Peyer's patch (tissue), 4 donors: ENCODE data around the gene GPRC5A. TPM values are rescaled to one million over a fixed set of nuclear protein-coding genes. Genes with fewer than 3 reads are reported as not detected.

Experiments
- DNase-seq, 3 donors: peaks; one replicate each; pipeline ENCODE4 v3.0.0-alpha.2; 2017 to 2019
- H3K27ac ChIP-seq, 4 donors: fragments of 200-600 bp; sonication (generic); one replicate each; pipeline ENCODE4 v1.5.1; 2016 to 2019
- H3K27me3 ChIP-seq, 2 donors: fragments of 200-600 bp; sonication (generic); one replicate each; pipeline ENCODE4 v1.5.1; 2019
- H3K36me3 ChIP-seq, 3 donors: fragments of 200-600 bp; sonication (generic); one replicate each; pipeline ENCODE4 v1.5.1; 2016 to 2019
- H3K4me1 ChIP-seq, 4 donors: fragments of 200-600 bp; sonication (generic); one replicate each; pipeline ENCODE4 v1.5.1; 2016 to 2019
- H3K4me3 ChIP-seq, 4 donors: fragments of 200-600 bp; sonication (generic); 1 replicate in 3 of 4; 2 replicates in 1 of 4; pipeline ENCODE4 v1.5.1; 2016 to 2019; ENCODE audit warnings: mild to moderate bottlenecking in 1 of 4
- H3K9me3 ChIP-seq, 4 donors: fragments of 200-600 bp; sonication (generic); one replicate each; pipeline ENCODE4 v1.5.1; 2016 to 2019; ENCODE audit warnings: mild to moderate bottlenecking in 1 of 4
- POLR2A ChIP-seq, 2 donors: fragments of 450-650 bp; IDR thresholded peaks; one replicate each; pipeline ENCODE4 v1.5.1; 2017; ENCODE audit warnings: antibody characterized with exemption in 2 of 2, mild to moderate bottlenecking in 2 of 2, moderate library complexity in 2 of 2
- total RNA-seq, 4 donors: library from RNA; depleted of rRNA; stranded (reverse); fragments of >200 nt; gene quantifications; one replicate each; pipeline ENCODE4 v1.1.0, GENCODE V29; 2016
- TF ChIP-seq, protein P1 (sequence below), 6 experiments: fragments of 450-650 bp in 4 of 6; fragments of 200-600 bp in 2 of 6; sonication (generic) in 1 of 6; IDR thresholded peaks; one replicate each; pipeline ENCODE4 v1.5.1; 2017 to 2019; ENCODE audit warnings: antibody characterized with exemption in 6 of 6, mild to moderate bottlenecking in 3 of 6, moderate library complexity in 1 of 6

The GPRC5A gene
- total RNA-seq, 4 donors from 2014 or later: 16.5 to 106 (median 91.1) TPM

DNA sequence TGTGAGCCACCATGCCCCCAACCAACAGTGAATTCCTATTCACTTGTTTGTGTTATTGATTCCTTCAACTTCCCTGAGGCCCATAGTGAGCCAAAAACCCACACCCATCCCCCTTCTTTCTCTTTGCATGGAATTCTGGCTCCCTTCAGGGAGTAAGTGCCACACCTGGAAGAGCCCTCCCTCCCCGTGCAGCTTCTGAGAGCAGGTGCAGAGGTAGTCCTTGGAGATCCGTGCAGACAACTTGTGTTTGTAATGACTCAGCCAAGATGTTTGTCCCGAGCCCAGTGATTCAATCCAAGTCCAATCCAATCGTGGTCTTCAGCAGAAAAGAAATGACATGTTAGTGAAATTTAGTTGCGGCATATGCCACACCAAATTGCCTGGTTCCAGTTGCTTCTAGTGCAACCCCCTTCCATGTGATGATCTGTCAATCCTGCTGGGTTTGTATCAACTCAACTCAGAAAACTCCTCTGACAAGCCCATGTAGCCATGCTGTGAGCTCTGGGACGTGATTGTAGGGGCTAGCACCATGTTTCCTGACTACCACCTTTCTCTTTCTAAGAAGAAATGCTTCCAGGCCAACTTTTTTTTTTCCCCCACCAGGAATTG, 27.5 kb downstream of the GPRC5A start:
- no peak for DNase-seq
- Histone ChIP-seq H3K27me3 (no peaks in the 10 kb centered on the region), H3K4me1 (peaks cover 0 to 8% (median 0%) of the 10 kb centered on the region in 4 donors), H3K36me3 (no peaks in the 10 kb centered on the region), H3K4me3 (no peak overlapping the region), H3K27ac (no peak overlapping the region), H3K9me3 (no peaks in the 10 kb centered on the region)
- TF ChIP-seq, protein P1, sequence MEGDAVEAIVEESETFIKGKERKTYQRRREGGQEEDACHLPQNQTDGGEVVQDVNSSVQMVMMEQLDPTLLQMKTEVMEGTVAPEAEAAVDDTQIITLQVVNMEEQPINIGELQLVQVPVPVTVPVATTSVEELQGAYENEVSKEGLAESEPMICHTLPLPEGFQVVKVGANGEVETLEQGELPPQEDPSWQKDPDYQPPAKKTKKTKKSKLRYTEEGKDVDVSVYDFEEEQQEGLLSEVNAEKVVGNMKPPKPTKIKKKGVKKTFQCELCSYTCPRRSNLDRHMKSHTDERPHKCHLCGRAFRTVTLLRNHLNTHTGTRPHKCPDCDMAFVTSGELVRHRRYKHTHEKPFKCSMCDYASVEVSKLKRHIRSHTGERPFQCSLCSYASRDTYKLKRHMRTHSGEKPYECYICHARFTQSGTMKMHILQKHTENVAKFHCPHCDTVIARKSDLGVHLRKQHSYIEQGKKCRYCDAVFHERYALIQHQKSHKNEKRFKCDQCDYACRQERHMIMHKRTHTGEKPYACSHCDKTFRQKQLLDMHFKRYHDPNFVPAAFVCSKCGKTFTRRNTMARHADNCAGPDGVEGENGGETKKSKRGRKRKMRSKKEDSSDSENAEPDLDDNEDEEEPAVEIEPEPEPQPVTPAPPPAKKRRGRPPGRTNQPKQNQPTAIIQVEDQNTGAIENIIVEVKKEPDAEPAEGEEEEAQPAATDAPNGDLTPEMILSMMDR (IDR thresholded peaks at IDR 0.05): no peak
- no peak for TF ChIP-seq POLR2A (IDR thresholded peaks at IDR 0.05)

DNA sequence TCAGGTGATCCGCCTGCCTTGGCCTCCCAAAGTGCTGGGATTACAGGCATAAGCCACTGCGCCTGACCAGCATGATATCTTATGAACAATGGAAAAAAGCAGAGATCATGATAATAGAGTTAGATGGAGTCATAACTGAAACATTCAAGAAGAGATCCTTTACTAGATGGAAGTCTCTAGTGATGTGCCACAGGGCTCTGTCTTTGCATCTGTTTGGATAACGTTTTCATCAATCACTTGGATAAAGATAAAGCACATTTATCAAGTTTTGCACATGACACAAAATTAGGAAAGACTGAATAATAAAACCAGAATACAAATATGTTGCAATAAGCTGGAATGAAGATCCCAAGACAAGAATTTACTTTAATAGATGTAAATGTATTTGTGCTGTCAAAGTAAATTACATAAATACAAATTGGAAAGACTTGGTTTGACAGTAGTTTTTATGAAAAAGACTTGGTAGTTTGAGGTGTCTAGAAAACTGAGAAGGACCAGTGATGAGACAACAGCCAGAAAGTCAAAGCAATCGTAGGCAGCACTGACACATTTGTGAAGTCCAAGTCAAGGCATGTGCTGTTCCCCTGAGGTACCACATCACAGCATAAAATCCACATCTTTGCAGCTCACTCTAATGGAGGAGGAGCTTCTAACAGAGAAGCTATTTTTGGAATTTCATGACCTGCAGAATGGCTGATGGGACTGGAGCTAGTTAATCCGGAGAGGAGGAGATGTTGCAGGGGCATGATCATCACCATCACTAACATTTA, 28.5 kb downstream of the GPRC5A start:
- no peaks in the 10 kb centered on the region for H3K9me3 ChIP-seq
- TF ChIP-seq, protein P1 (IDR thresholded peaks at IDR 0.05): no peak
- TF ChIP-seq POLR2A (IDR thresholded peaks at IDR 0.05): no peak
- H3K4me1 ChIP-seq: peaks cover 0 to 8% (median 0%) of the 10 kb centered on the region in 4 donors
- no peak for DNase-seq
- H3K36me3 ChIP-seq: no peaks in the 10 kb centered on the region
- H3K27me3 ChIP-seq: no peaks in the 10 kb centered on the region
- H3K27ac ChIP-seq: no peak overlapping the region
- no peak overlapping the region for H3K4me3 ChIP-seq

DNA sequence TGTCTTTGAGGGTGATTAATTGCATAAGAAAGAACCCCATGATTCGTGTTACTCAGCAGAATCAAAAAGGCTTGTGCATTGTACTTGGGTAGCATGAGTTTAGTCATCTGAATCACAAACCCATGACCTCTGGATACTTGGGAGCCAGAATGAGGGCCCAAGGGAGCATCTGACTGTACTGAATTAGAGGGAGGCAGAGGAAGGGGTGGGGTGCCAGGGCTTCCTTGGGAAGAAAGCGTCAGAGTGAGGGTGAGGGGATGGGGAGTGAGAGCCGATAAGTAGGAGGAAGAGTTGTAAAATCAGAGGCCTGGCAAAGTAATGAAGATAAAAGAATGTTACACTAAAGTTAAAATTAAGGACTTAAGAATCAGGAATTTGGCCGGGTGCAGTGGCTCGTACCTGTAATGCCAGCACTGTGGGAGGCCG, 30.8 kb downstream of the GPRC5A start:
- Histone ChIP-seq H3K36me3 (no peaks in the 10 kb centered on the region), H3K27me3 (no peaks in the 10 kb centered on the region), H3K9me3 (no peaks in the 10 kb centered on the region), H3K4me1 (peaks cover 0 to 9% (median 0%) of the 10 kb centered on the region in 4 donors), H3K4me3 (no peak overlapping the region), H3K27ac (no peak overlapping the region)
- no peak for TF ChIP-seq POLR2A (IDR thresholded peaks at IDR 0.05)
- TF ChIP-seq, protein P1 (IDR thresholded peaks at IDR 0.05): no peak
- no peak for DNase-seq

DNA sequence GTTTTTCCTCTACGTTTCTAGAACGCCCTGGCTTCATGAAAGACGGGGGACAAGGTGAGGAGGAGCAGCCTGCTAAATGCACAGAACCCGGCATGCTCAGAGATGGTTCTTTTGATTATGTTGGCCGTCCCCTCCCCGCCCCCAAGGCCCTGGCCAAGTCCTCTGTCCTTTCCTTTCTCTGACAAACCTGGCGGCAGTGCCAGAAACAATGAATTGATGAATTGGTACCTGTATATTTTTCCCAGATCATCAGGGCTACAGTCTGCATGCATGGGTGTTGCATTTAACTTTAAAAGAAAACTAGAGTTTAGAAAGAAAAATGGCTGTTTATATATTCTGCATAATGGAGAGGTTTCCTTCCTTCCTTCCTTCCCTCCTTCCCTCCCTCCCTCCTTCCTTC, 31.6 kb downstream of the GPRC5A start:
- Histone ChIP-seq H3K36me3 (no peaks in the 10 kb centered on the region), H3K4me1 (peaks cover 0 to 9% (median 0%) of the 10 kb centered on the region in 4 donors), H3K27ac (no peak overlapping the region), H3K27me3 (no peaks in the 10 kb centered on the region), H3K4me3 (no peak overlapping the region), H3K9me3 (no peaks in the 10 kb centered on the region)
- no peak for DNase-seq
- TF ChIP-seq, protein P1 (IDR thresholded peaks at IDR 0.05): no peak
- TF ChIP-seq POLR2A (IDR thresholded peaks at IDR 0.05): no peak

DNA sequence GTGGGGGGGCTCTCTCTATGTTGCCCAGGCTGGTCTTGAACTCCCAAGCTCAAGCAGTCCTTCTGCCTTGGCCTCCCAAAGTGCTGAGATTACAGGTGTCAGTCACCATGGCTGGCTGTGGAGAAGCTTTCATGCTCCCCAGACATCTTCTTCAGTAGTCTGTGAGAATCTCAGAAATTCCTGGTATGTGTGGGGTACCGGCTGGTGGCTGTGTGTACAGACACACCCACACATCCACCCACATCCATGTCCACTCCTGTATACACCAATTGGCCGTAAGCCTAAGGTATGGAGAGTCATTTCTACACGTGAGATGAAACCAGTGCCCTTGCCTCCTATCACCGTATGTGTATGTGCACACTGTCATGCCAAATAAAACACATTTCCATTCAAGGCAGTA, 32.8 kb downstream of the GPRC5A start:
- no peak for TF ChIP-seq POLR2A (IDR thresholded peaks at IDR 0.05)
- TF ChIP-seq, protein P1 (IDR thresholded peaks at IDR 0.05): no peak

More for the DNA sequence above, 32.8 kb downstream of the GPRC5A start:
- H3K27ac ChIP-seq: no peak overlapping the region
- no peaks in the 10 kb centered on the region for H3K36me3 ChIP-seq
- no peaks in the 10 kb centered on the region for H3K27me3 ChIP-seq
- H3K4me3 ChIP-seq: no peak overlapping the region
- H3K9me3 ChIP-seq: no peaks in the 10 kb centered on the region
- no peak for DNase-seq
- peaks cover 0 to 9% (median 0%) of the 10 kb centered on the region in 4 donors for H3K4me1 ChIP-seq
